Neural progenitor cell (in vitro differentiated cells): ENCODE results near the gene DNAJC15.

Experiments
- CTCF ChIP-seq: fragments of 200-600 bp; sonication (generic); IDR thresholded peaks from 2 replicates; pipeline ENCODE4 v1.5.1; 2017; ENCODE audit warnings: antibody characterized with exemption, mild to moderate bottlenecking
- EZH2 ChIP-seq: fragments of 200-600 bp; sonication (generic); IDR thresholded peaks from 2 replicates; pipeline ENCODE4 v1.6.1; 2017; ENCODE audit warnings: antibody characterized with exemption, mild to moderate bottlenecking, moderate library complexity
- EZH2phosphoT487 ChIP-seq: fragments of 200-600 bp; sonication (generic); IDR thresholded peaks from 2 replicates; pipeline ENCODE4 v1.6.1; 2017; ENCODE audit warnings: antibody characterized with exemption

DNA sequence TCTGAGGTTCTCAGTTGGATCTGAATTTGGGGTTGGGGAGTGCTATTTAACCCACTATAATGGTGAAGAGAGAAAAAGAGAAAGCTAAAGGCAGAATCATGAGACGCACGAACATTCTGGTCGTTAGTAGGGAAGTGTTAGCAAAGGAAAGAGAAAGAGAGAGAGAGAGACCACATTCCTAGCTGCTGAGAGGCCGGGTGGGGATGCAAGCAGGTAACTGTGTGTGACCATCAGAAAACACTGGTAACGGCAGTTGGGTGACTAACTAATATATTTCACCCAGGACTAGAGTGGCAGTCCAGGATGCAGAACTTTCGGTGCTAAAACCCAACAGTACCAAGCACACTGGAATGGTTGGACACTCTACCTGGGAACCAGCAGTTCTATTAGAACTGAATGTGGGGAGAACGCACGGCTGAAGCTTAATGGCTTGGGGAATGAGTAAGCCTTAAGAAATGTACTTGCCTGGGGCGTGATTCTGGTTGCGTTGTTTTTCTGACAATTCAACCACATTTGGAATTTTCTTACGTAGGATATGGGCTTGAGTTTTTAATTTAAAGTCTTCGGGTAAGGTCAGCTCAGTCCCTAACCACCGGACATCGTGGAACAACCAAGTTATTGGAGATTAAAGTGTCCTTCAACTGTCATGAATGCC is 130.2 kb downstream of the DNAJC15 start:
- TF ChIP-seq CTCF: no peak
- no peak for TF ChIP-seq EZH2phosphoT487
- TF ChIP-seq EZH2: no peak
